ENCODE measurements around the gene KLHL28.
A peak's percentile ranks its signal among the peaks of the same experiment; 100 is the strongest.

The KLHL28 gene

GRCh38 chr14:44961554-44962333 is at the start of gene KLHL28, which contains the start of gene TOGARAM1:
KLHL28 (minus strand) TSS chr14:44961947; CDS start chr14:44945928, 16,019 bp downstream.
TOGARAM1 (plus strand) TSS chr14:44962190; CDS start chr14:44962422, 232 bp downstream.
- peak; percentile 89 for DNase-seq (ENCODE audit: low read depth)

GRCh38 chr14:45003924-45004323 is 42.2 kb upstream of the KLHL28 start:
- DNase-seq (ENCODE audit: low read depth) = no peak

- DNase-seq (ENCODE audit: low read depth) = no peak
Measured at GRCh38 chr14:44995770-44996294, 34.1 kb upstream of the KLHL28 start.

GRCh38 chr14:44995196-44995595 is 33.4 kb upstream of the KLHL28 start:
- no peak for DNase-seq (ENCODE audit: low read depth)

GRCh38 chr14:44990533-44990932 is 28.8 kb upstream of the KLHL28 start:
- no peak for DNase-seq (ENCODE audit: low read depth)

GRCh38 chr14:44989497-44990440 is 28.0 kb upstream of the KLHL28 start:
- no peak for DNase-seq (ENCODE audit: low read depth)

- DNase-seq (ENCODE audit: low read depth) = no peak
Measured at GRCh38 chr14:44988694-44989093, 26.9 kb upstream of the KLHL28 start.

- no peak for DNase-seq (ENCODE audit: low read depth)
Measured at GRCh38 chr14:44982594-44982993, 20.8 kb upstream of the KLHL28 start.

GRCh38 chr14:44981198-44981597 is 19.5 kb upstream of the KLHL28 start:
- no peak for DNase-seq (ENCODE audit: low read depth)

GRCh38 chr14:44979740-44980356 is 18.1 kb upstream of the KLHL28 start:
- no peak for DNase-seq (ENCODE audit: low read depth)

- DNase-seq (ENCODE audit: low read depth) = no peak
Measured at GRCh38 chr14:44979273-44979672, 17.5 kb upstream of the KLHL28 start.

- no peak for DNase-seq (ENCODE audit: low read depth)
Measured at GRCh38 chr14:44971459-44971858, 9.7 kb upstream of the KLHL28 start.

GRCh38 chr14:44970907-44971306 is 9.2 kb upstream of the KLHL28 start:
- DNase-seq (ENCODE audit: low read depth) = no peak

- no peak for DNase-seq (ENCODE audit: low read depth)
Measured at GRCh38 chr14:44968714-44969113, 7.0 kb upstream of the KLHL28 start.

GRCh38 chr14:44966601-44967336 is 5.0 kb upstream of the KLHL28 start:
- no peak for DNase-seq (ENCODE audit: low read depth)

- no peak for DNase-seq (ENCODE audit: low read depth)
Measured at GRCh38 chr14:44963775-44964380, 2.1 kb upstream of the KLHL28 start.

- no peak for DNase-seq (ENCODE audit: low read depth)
Measured at GRCh38 chr14:44963044-44963528, 1.3 kb upstream of the KLHL28 start.

- peak; percentile 23 for DNase-seq (ENCODE audit: low read depth)
Measured at GRCh38 chr14:44962334-44963043, 742 bp upstream of the KLHL28 start.

- DNase-seq (ENCODE audit: low read depth) = peak; percentile 49
Measured at GRCh38 chr14:44961151-44961553, 595 bp downstream of the KLHL28 start.

GRCh38 chr14:44960646-44961045 is 1.1 kb downstream of the KLHL28 start:
- no peak for DNase-seq (ENCODE audit: low read depth)
